Measurements from ENCODE around the gene AP5S1. TPM values are rescaled to one million over a fixed set of nuclear protein-coding genes. Genes with fewer than 3 reads are reported as not detected.

AP5S1 gene
- total RNA-seq, 1 experiment from 2014 or later: 3.9 TPM

GRCh38 chr20:3800256-3800877 lies 20.0 kb upstream of the AP5S1 start:
- Histone ChIP-seq H3K27ac (ENCODE audit: insufficient read length, low read depth, low read length) (no peak overlapping the region), H3K9me3 (ENCODE audit: control insufficient read depth, low read depth, low read length) (no peaks in the 10 kb centered on the region), H2AK5ac (ENCODE audit: insufficient read length, low read length) (no peak overlapping the region), H2BK120ac (ENCODE audit: low read depth, low read length, poor library complexity, severe bottlenecking) (no peak overlapping the region), H4K5ac (ENCODE audit: insufficient read length, low read depth, low read length) (no peak overlapping the region), H3K79me2 (ENCODE audit: insufficient read depth, low read length) (no peaks in the 10 kb centered on the region), H3K14ac (ENCODE audit: insufficient read depth, low read length) (no peak overlapping the region; the same call in 1 of the 2 replicates), H3K79me1 (ENCODE audit: insufficient read depth, low read depth, low read length, poor library complexity, severe bottlenecking) (no peaks in the 10 kb centered on the region), H2BK20ac (ENCODE audit: low read depth, low read length, poor library complexity, severe bottlenecking) (no peak overlapping the region), H2AFZ (ENCODE audit: low read length) (no peak overlapping the region), H2BK12ac (ENCODE audit: insufficient read length, low read depth, low read length) (no peak overlapping the region), H3K9ac (ENCODE audit: extremely low read depth, insufficient read length, low read length) (no peak overlapping the region), H3K23ac (ENCODE audit: insufficient read length, low read depth, low read length) (no peak overlapping the region), H3K4me1 (ENCODE audit: insufficient read depth, low read length) (no peaks in the 10 kb centered on the region; the same call in 1 of the 2 replicates), H4K91ac (ENCODE audit: insufficient read length, low read depth, low read length) (no peak overlapping the region), H3K18ac (ENCODE audit: insufficient read length, low read depth, low read length) (peak overlapping the region; percentile 3), H3K27me3 (ENCODE audit: insufficient read depth, low read length) (no peaks in the 10 kb centered on the region), H3K23me2 (ENCODE audit: insufficient read length, low read depth, low read length, poor library complexity, severe bottlenecking) (peaks cover 17% of the 10 kb centered on the region), H2BK5ac (ENCODE audit: insufficient read length, low read length) (no peak overlapping the region), H2BK15ac (ENCODE audit: low read depth, low read length) (no peak overlapping the region), H3K4ac (ENCODE audit: low read depth, low read length) (no peak overlapping the region), H3T11ph (ENCODE audit: low read length) (no peak overlapping the region), H4K8ac (replicated peaks; ENCODE audit: insufficient read length, low read depth, low read length) (no peak overlapping the region), H4K20me1 (ENCODE audit: control insufficient read depth, insufficient read depth, insufficient read length) (no peaks in the 10 kb centered on the region), H3K56ac (ENCODE audit: insufficient read length, low read depth, low read length) (no peak overlapping the region), H3K4me2 (ENCODE audit: insufficient read depth, insufficient read length, low read length) (peak overlapping the region; percentile 7)
- Mint-ChIP-seq H3K4me3 (peak overlapping the region; percentile 15 to 66; a peak in 4 of 5 replicates), H3K27ac (peak overlapping the region; percentile 89 to 98 (median 96)), H3K36me3 (ENCODE audit: insufficient read depth in 1 of 3, low read depth in 3 of 3) (peaks cover 30 to 46% (median 41%) of the 10 kb centered on the region in 3 experiments), H3K4me1 (peaks cover 40 to 53% of the 10 kb centered on the region in 2 experiments), H3K27me3 (ENCODE audit: low read depth) (peaks cover 9% of the 10 kb centered on the region), H3K9me3 (no peaks in the 10 kb centered on the region)
- peak; percentile 87 for DNase-seq
- TF ChIP-seq CTCF (conservative IDR thresholded peaks at IDR 0.05): no peak
- WGBS (ENCODE audit: extremely low coverage, insufficient read length, low lambda C conversion rate): no CpG with 5 or more reads among the region's 18 CpGs
